Pancreas (tissue), 10 donors: ENCODE measurements around the gene FAM53B. TPM values are rescaled to one million over a fixed set of nuclear protein-coding genes. Genes with fewer than 3 reads are reported as not detected.

Experiments used
- ATAC-seq, 4 donors: fragments of 200-7000 bp; cut with Tn5 transposase; one replicate each; pipeline versions ENCODE4 v1.8.0 to v1.9.1; 2020; ENCODE audit warnings: mild to moderate bottlenecking in 4 of 4, moderate library complexity in 4 of 4
- DNase-seq, 6 donors: peaks; one replicate each; pipeline ENCODE4 v3.0.0-alpha.2; 2020
- FAIRE-seq: peaks from 2 replicates; lab custom pipeline; 2012; peaks lifted over from hg19 to GRCh38; lab: Jason Lieb, UNC
- H3K27ac ChIP-seq, 4 donors: fragments of 200-600 bp; sonication (generic); 1 replicate in 3 of 4; 2 replicates in 1 of 4; pipeline versions ENCODE4 v1.5.0 to v1.8.0; 2020
- H3K27me3 ChIP-seq, 4 donors: fragments of 200-600 bp; one replicate each; pipeline ENCODE4 v1.8.0; 2021
- H3K36me3 ChIP-seq, 3 donors: fragments of 200-600 bp; sonication (generic) in 1 of 3; one replicate each; pipeline versions ENCODE4 v1.5.0 to v1.8.0; 2020 to 2021
- H3K4me1 ChIP-seq, 3 donors: fragments of 200-600 bp; one replicate each; pipeline ENCODE4 v1.8.0; 2021
- H3K4me3 ChIP-seq, 4 donors: fragments of 200-600 bp; sonication (generic) in 2 of 4; one replicate each; pipeline versions ENCODE4 v1.5.0 to v1.8.0; 2020 to 2021
- H3K9me3 ChIP-seq, 4 donors: fragments of 200-600 bp; one replicate each; pipeline ENCODE4 v1.8.0; 2021
- CTCF ChIP-seq, 4 donors: fragments of 200-600 bp; sonication (generic) in 3 of 4; IDR thresholded peaks; one replicate each; pipeline versions ENCODE4 v1.5.0 to v1.8.0; 2021; ENCODE audit warnings: antibody characterized with exemption in 4 of 4
- WGBS, 2 donors: extraction: QIAGEN DNeasy Blood & Tissue Kit; methylation state at CpG; one replicate each; pipeline ENCODE4 v1.1.7; 2013; 5-methylcytosine and 5-hydroxymethylcytosine counted together
- intact Hi-C, 3 donors: fragments of 100-400 bp; cut with DNase I; formaldehyde crosslinking; loops; one replicate each; pipeline versions ENCODE4 v1.11.1 to v1.14.2; 2022
- polyA plus RNA-seq, 2 donors: library from polyadenylated mRNA; stranded (reverse); fragments of 200-250 nt; gene quantifications; one replicate each; pipeline ENCODE4 v1.2.3, GENCODE V29; 2013
- total RNA-seq, 6 donors: library from RNA; stranded (reverse); fragmentation: NEBNext Ultra II Directional in 4 of 6; extraction: Animal tissue kit (Norgen Biotek cat#: 25700) in 4 of 6; gene quantifications; one replicate each; pipeline versions ENCODE4 v1.2.1 to v1.2.4, GENCODE V29; 2021 to 2023
- donor health status: healthy with polysubstance abuse.
- donor health status: DM: no; HTN: no; CAD: no; lungs with moderate emphysema.
- donor health status: DM: no; HTN: no; CAD: no.
- donor health status: control.
- donor health status: control.
- donor health status: Bipolar disorder and iron deficiency.
- donor health status: DM: yes; HTN: yes; CAD: no.
- donor health status: DM: no; HTN: no; CAD: no.
- donor health status: DM: no; HTN: no; CAD: no.
- donor health status: DM: yes; HTN: yes; CAD: no.

FAM53B gene
- total and polyA plus RNA-seq, 8 donors: 5.3 to 16.4 (median 8.5) TPM

GRCh38 chr10:124683814-124684213, 60.4 kb downstream of the FAM53B start:
- TF ChIP-seq CTCF (IDR thresholded peaks at IDR 0.05): no peak
- Histone ChIP-seq H3K36me3 (peaks cover 5 to 6% (median 5%) of the 10 kb centered on the region in 3 donors), H3K4me1 (peaks cover 0 to 3% (median 0%) of the 10 kb centered on the region in 3 donors), H3K27me3 (no peaks in the 10 kb centered on the region), H3K4me3 (no peak overlapping the region), H3K9me3 (no peaks in the 10 kb centered on the region), H3K27ac (peak overlapping the region in 1 of 4 donors; percentile 20)
- FAIRE-seq (no peak), ATAC-seq (peak in 1 of 4 donors; percentile 6), DNase-seq (peak in 2 of 6 donors; percentile 17 to 32)
- 45 to 54% methylated on average over 5 of the region's 5 CpGs for WGBS, 2 donors
- intact Hi-C loops: no loop called here

- WGBS, 2 donors: 94 to 96% methylated on average over 36 of the region's 36 CpGs
- H3K9me3 ChIP-seq: no peaks in the 10 kb centered on the region
- H3K4me3 ChIP-seq: no peak overlapping the region
- TF ChIP-seq CTCF (IDR thresholded peaks at IDR 0.05): no peak
- FAIRE-seq: no peak
- peaks cover 5 to 6% (median 5%) of the 10 kb centered on the region in 3 donors for H3K36me3 ChIP-seq
- DNase-seq: peak in 2 of 6 donors; percentile 16 to 52
- no peak for ATAC-seq
- peaks cover 0 to 3% (median 0%) of the 10 kb centered on the region in 3 donors for H3K4me1 ChIP-seq
- no peaks in the 10 kb centered on the region for H3K27me3 ChIP-seq
- H3K27ac ChIP-seq: no peak overlapping the region
- intact Hi-C loops: no loop called here
These were observed 62.3 kb downstream of the FAM53B start for GRCh38 chr10:124681626-124682552.

- Histone ChIP-seq H3K27me3 (no peaks in the 10 kb centered on the region), H3K36me3 (peaks cover 5 to 6% (median 5%) of the 10 kb centered on the region in 3 donors), H3K4me1 (peaks cover 0 to 3% (median 0%) of the 10 kb centered on the region in 3 donors), H3K27ac (no peak overlapping the region), H3K9me3 (no peaks in the 10 kb centered on the region), H3K4me3 (no peak overlapping the region)
- ATAC-seq: no peak
- no peak for FAIRE-seq
- 88 to 90% methylated on average over 5 of the region's 5 CpGs for WGBS, 2 donors
- no peak for TF ChIP-seq CTCF (IDR thresholded peaks at IDR 0.05)
- DNase-seq: peak in 1 of 6 donors; percentile 17
- intact Hi-C loops: no loop called here
These were observed 63.1 kb downstream of the FAM53B start for GRCh38 chr10:124681091-124681490.

GRCh38 chr10:124680675-124681074, 63.5 kb downstream of the FAM53B start:
- DNase-seq (peak in 3 of 6 donors; percentile 8 to 53 (median 9)), ATAC-seq (peak in 3 of 4 donors; percentile 43 to 68 (median 67)), FAIRE-seq (no peak)
- TF ChIP-seq CTCF (IDR thresholded peaks at IDR 0.05): no peak
- WGBS, 2 donors: 82 to 84% methylated on average over 7 of the region's 7 CpGs
- Histone ChIP-seq H3K27ac (no peak overlapping the region), H3K4me3 (no peak overlapping the region), H3K9me3 (no peaks in the 10 kb centered on the region), H3K36me3 (peaks cover 5 to 6% (median 5%) of the 10 kb centered on the region in 3 donors), H3K27me3 (no peaks in the 10 kb centered on the region), H3K4me1 (peaks cover 0 to 3% (median 0%) of the 10 kb centered on the region in 3 donors)
- intact Hi-C loops: no loop called here
